Activated T-helper 1 cell treated with anti-CD3 and anti-CD28 coated beads, Interleukin-12 subunit alpha, Interleukin-12 subunit beta, Interleukin-2, Interleukin-4 antibody, amounts not matched to agents 30 ng/mL and 10 ng/mL and 1 ng/mL, durations not matched to agents 14 hours and 24 hours and 36 hours (primary cell): ENCODE results near the gene TMEM143. TPM values are rescaled to one million over a fixed set of nuclear protein-coding genes. Genes with fewer than 3 reads are reported as not detected.
A peak's percentile ranks its signal among the peaks of the same experiment; 100 is the strongest.
"Not testable (repeated sequence)": the region's sequence is repeated elsewhere in the genome, so short reads cannot be mapped to it uniquely, and the experiment has no call there.

Experiments used
- DNase-seq: peaks from one replicate; pipeline ENCODE4 v3.0.0; 2021; ENCODE audit warnings: low spot score
- H3K27ac Mint-ChIP-seq: one replicate; pipeline ENCODE4 v1.8.0; 2021; ENCODE audit warnings: mild to moderate bottlenecking, mixed read lengths
- H3K27me3 Mint-ChIP-seq: one replicate; pipeline ENCODE4 v1.8.0; 2022; ENCODE audit warnings: mild to moderate bottlenecking, moderate library complexity, mixed read lengths; ENCODE audit not compliant: insufficient read depth
- H3K36me3 Mint-ChIP-seq: one replicate; pipeline ENCODE4 v1.8.0; 2021; ENCODE audit warnings: low read depth, mixed read lengths
- H3K4me1 Mint-ChIP-seq: one replicate; pipeline ENCODE4 v1.8.0; 2021; ENCODE audit warnings: low read depth, mixed read lengths
- H3K4me3 Mint-ChIP-seq: one replicate; pipeline ENCODE4 v1.8.0; 2021; ENCODE audit warnings: mild to moderate bottlenecking, moderate library complexity, mixed read lengths
- H3K9me3 Mint-ChIP-seq: one replicate; pipeline ENCODE4 v1.8.0; 2021; ENCODE audit warnings: mixed read lengths
- intact Hi-C: fragments of 100-400 bp; cut with micrococcal nuclease; formaldehyde crosslinking; loops from one replicate; pipeline ENCODE4 v1.15.1; 2024
- total RNA-seq: library from RNA; stranded (reverse); gene quantifications from 2 replicates; pipeline ENCODE4 v1.2.3, GENCODE V29; 2022

The TMEM143 gene
- total RNA-seq, 1 donor from 2014 or later: 14.9 TPM

GRCh38 chr19:48308631-48309586 lies 54.8 kb downstream of the TMEM143 start:
- no peak for DNase-seq
- Mint-ChIP-seq H3K27me3 (peaks cover 6% of the 10 kb centered on the region), H3K36me3 (no peaks in the 10 kb centered on the region), H3K9me3 (no peaks in the 10 kb centered on the region), H3K4me1 (no peaks in the 10 kb centered on the region), H3K4me3 (no peak overlapping the region), H3K27ac (no peak overlapping the region)
- intact Hi-C loops: no loop called here

GRCh38 chr19:48303866-48304265 lies 59.9 kb downstream of the TMEM143 start:
- Mint-ChIP-seq H3K36me3 (no peaks in the 10 kb centered on the region), H3K4me3 (no peak overlapping the region), H3K27me3 (no peaks in the 10 kb centered on the region), H3K27ac (no peak overlapping the region), H3K4me1 (no peaks in the 10 kb centered on the region), H3K9me3 (no peaks in the 10 kb centered on the region)
- intact Hi-C loops: no loop called here
- DNase-seq: no peak

GRCh38 chr19:48303367-48303766 lies 60.4 kb downstream of the TMEM143 start:
- no peak overlapping the region for H3K4me3 Mint-ChIP-seq
- intact Hi-C loops: no loop called here
- no peaks in the 10 kb centered on the region for H3K9me3 Mint-ChIP-seq
- no peak overlapping the region for H3K27ac Mint-ChIP-seq
- no peaks in the 10 kb centered on the region for H3K27me3 Mint-ChIP-seq
- DNase-seq: no peak
- no peaks in the 10 kb centered on the region for H3K4me1 Mint-ChIP-seq
- no peaks in the 10 kb centered on the region for H3K36me3 Mint-ChIP-seq

- Mint-ChIP-seq H3K4me1 (no peaks in the 10 kb centered on the region), H3K36me3 (no peaks in the 10 kb centered on the region), H3K27me3 (no peaks in the 10 kb centered on the region), H3K9me3 (no peaks in the 10 kb centered on the region), H3K4me3 (no peak overlapping the region), H3K27ac (no peak overlapping the region)
- no peak for DNase-seq
- intact Hi-C loops: no loop called here
Observed at GRCh38 chr19:48302600-48302959, 61.2 kb downstream of the TMEM143 start.

GRCh38 chr19:48301886-48302599 lies 61.7 kb downstream of the TMEM143 start:
- Mint-ChIP-seq H3K4me1 (no peaks in the 10 kb centered on the region), H3K27ac (no peak overlapping the region), H3K27me3 (no peaks in the 10 kb centered on the region), H3K36me3 (no peaks in the 10 kb centered on the region), H3K9me3 (no peaks in the 10 kb centered on the region), H3K4me3 (no peak overlapping the region)
- DNase-seq: no peak
- intact Hi-C loops: no loop called here

GRCh38 chr19:48297975-48298374 lies 65.8 kb downstream of the TMEM143 start:
- Mint-ChIP-seq H3K4me1 (no peaks in the 10 kb centered on the region), H3K36me3 (no peaks in the 10 kb centered on the region), H3K9me3 (no peaks in the 10 kb centered on the region), H3K27me3 (no peaks in the 10 kb centered on the region), H3K27ac (no peak overlapping the region), H3K4me3 (no peak overlapping the region)
- no peak for DNase-seq
- intact Hi-C loops: no loop called here

GRCh38 chr19:48296963-48297734 lies 66.6 kb downstream of the TMEM143 start:
- intact Hi-C loops: no loop called here
- H3K4me1 Mint-ChIP-seq: no peaks in the 10 kb centered on the region
- H3K9me3 Mint-ChIP-seq: no peaks in the 10 kb centered on the region
- H3K36me3 Mint-ChIP-seq: no peaks in the 10 kb centered on the region
- H3K27ac Mint-ChIP-seq: no peak overlapping the region
- H3K4me3 Mint-ChIP-seq: no peak overlapping the region
- no peak for DNase-seq
- H3K27me3 Mint-ChIP-seq: no peaks in the 10 kb centered on the region

- DNase-seq: no peak
- H3K4me1 Mint-ChIP-seq: peaks cover 7% of the 10 kb centered on the region
- peaks cover 4% of the 10 kb centered on the region for H3K27me3 Mint-ChIP-seq
- intact Hi-C loops: no loop called here
- no peak overlapping the region for H3K27ac Mint-ChIP-seq
- H3K36me3 Mint-ChIP-seq: no peaks in the 10 kb centered on the region
- H3K9me3 Mint-ChIP-seq: no peaks in the 10 kb centered on the region
- no peak overlapping the region for H3K4me3 Mint-ChIP-seq
Observed at GRCh38 chr19:48295458-48295857, 68.3 kb downstream of the TMEM143 start.

- H3K9me3 Mint-ChIP-seq: no peaks in the 10 kb centered on the region
Observed at GRCh38 chr19:48292798-48293197, 70.9 kb downstream of the TMEM143 start.

GRCh38 chr19:48291489-48291815 lies 72.3 kb downstream of the TMEM143 start:
- intact Hi-C loops: loop anchor here (1.0 kb wide), 2 partner anchors 20 to 24 kb away; no protein-coding TSS in a partner anchor
- not testable (repeated sequence) for H3K36me3 Mint-ChIP-seq, H3K4me3 Mint-ChIP-seq, H3K4me1 Mint-ChIP-seq, H3K27ac Mint-ChIP-seq, H3K9me3 Mint-ChIP-seq, DNase-seq
- peaks cover 12% of the 10 kb centered on the region for H3K27me3 Mint-ChIP-seq

More at GRCh38 chr19:48292798-48293197, 70.9 kb downstream of the TMEM143 start:
- Mint-ChIP-seq H3K27ac (no peak overlapping the region), H3K4me1 (peaks cover 7% of the 10 kb centered on the region), H3K4me3 (no peak overlapping the region), H3K36me3 (no peaks in the 10 kb centered on the region), H3K27me3 (peaks cover 12% of the 10 kb centered on the region)
- intact Hi-C loops: no loop called here
- DNase-seq: no peak

- Mint-ChIP-seq H3K27ac (no peak overlapping the region), H3K4me1 (peaks cover 7% of the 10 kb centered on the region), H3K4me3 (peak overlapping the region; percentile 64), H3K27me3 (peaks cover 12% of the 10 kb centered on the region), H3K9me3 (no peaks in the 10 kb centered on the region), H3K36me3 (no peaks in the 10 kb centered on the region)
- peak; percentile 43 for DNase-seq
- intact Hi-C loops: loop anchor here (1.0 kb wide), 2 partner anchors 20 to 24 kb away; no protein-coding TSS in a partner anchor
Observed at GRCh38 chr19:48290771-48291488, 72.8 kb downstream of the TMEM143 start.

- Mint-ChIP-seq H3K36me3 (no peaks in the 10 kb centered on the region), H3K9me3 (no peaks in the 10 kb centered on the region), H3K4me1 (peaks cover 7% of the 10 kb centered on the region), H3K4me3 (no peak overlapping the region), H3K27ac (no peak overlapping the region), H3K27me3 (peaks cover 12% of the 10 kb centered on the region)
- no peak for DNase-seq
- intact Hi-C loops: no loop called here
Observed at GRCh38 chr19:48290401-48290770, 73.4 kb downstream of the TMEM143 start.
